MCF 10A (cell line): ENCODE data around the gene ZNF804A. TPM values are rescaled to one million over a fixed set of nuclear protein-coding genes. Genes with fewer than 3 reads are reported as not detected.

ENCODE experiments used
- BruUV-seq: library from RNA; stranded (reverse); fragments of 400-500 nt; replicated peaks from 2 replicates; lab custom pipeline; 2021; lab: Mats Ljungman, UMichigan
- CTCF ChIA-PET: fragments of 300-600 bp; sonication (Branson Sonifier 250); formaldehyde crosslinking; extraction: SDS; loops from one replicate; lab custom pipeline; 2021; ENCODE audit warnings: antibody characterized with exemption, inconsistent platforms; lab: Yijun Ruan, JAX
- POLR2A ChIA-PET: fragments of 300-600, 350-650 bp; sonication (Branson Sonifier 250); formaldehyde crosslinking; extraction: SDS; loops from one replicate; lab custom pipeline; 2020; ENCODE audit warnings: antibody characterized with exemption, inconsistent platforms; lab: Yijun Ruan, JAX
- DNase-seq: peaks from one replicate; pipeline ENCODE4 v3.0.0-alpha.2; 2018; ENCODE audit not compliant: unreplicated experiment
- H3K27ac Mint-ChIP-seq: one replicate; pipeline ENCODE4 v1.8.0; 2022; ENCODE audit warnings: mild to moderate bottlenecking, low read depth, mixed read lengths; ENCODE audit not compliant: unreplicated experiment
- H3K27me3 Mint-ChIP-seq: one replicate; pipeline ENCODE4 v1.8.0; 2022; ENCODE audit warnings: mixed read lengths; ENCODE audit not compliant: insufficient read depth, unreplicated experiment
- H3K36me3 Mint-ChIP-seq: one replicate; pipeline ENCODE4 v1.8.0; 2022; ENCODE audit warnings: mild to moderate bottlenecking, moderate library complexity, mixed read lengths; ENCODE audit not compliant: insufficient read depth, unreplicated experiment
- H3K4me1 Mint-ChIP-seq: one replicate; pipeline ENCODE4 v1.8.0; 2022; ENCODE audit warnings: mixed read lengths; ENCODE audit not compliant: insufficient read depth, unreplicated experiment
- H3K4me3 Mint-ChIP-seq: one replicate; pipeline ENCODE4 v1.8.0; 2022; ENCODE audit warnings: mild to moderate bottlenecking, moderate library complexity, mixed read lengths; ENCODE audit not compliant: unreplicated experiment
- H3K9me3 Mint-ChIP-seq: one replicate; pipeline ENCODE4 v1.8.0; 2022; ENCODE audit warnings: mixed read lengths; ENCODE audit not compliant: unreplicated experiment
- intact Hi-C: fragments of 100-400 bp; cut with micrococcal nuclease; formaldehyde crosslinking; loops from 2 replicates; pipeline ENCODE4 v1.14.1; 2022
- total RNA-seq: library from RNA; stranded (reverse); gene quantifications from 2 replicates; pipeline ENCODE4 v1.2.3, GENCODE V29; 2022
- TF ChIP-seq, protein P1 (sequence below): fragments of 200-600 bp; IDR thresholded peaks from one replicate; pipeline ENCODE4 v1.8.0; 2022; ENCODE audit warnings: antibody characterized with exemption, mild to moderate bottlenecking; ENCODE audit not compliant: unreplicated experiment

ZNF804A gene
- total RNA-seq, 1 experiment from 2014 or later, result not detected

- BruUV-seq, result no TSS peak
- H3K27ac Mint-ChIP-seq, result no peak overlapping the region
- POLR2A ChIA-PET, result no interaction called here
- no peak overlapping the region for H3K4me3 Mint-ChIP-seq
- no peak for DNase-seq
- H3K4me1 Mint-ChIP-seq, result no peaks in the 10 kb centered on the region
- H3K27me3 Mint-ChIP-seq, result no peaks in the 10 kb centered on the region
- no peaks in the 10 kb centered on the region for H3K36me3 Mint-ChIP-seq
- no peaks in the 10 kb centered on the region for H3K9me3 Mint-ChIP-seq
- intact Hi-C loops, result no loop called here
- CTCF ChIA-PET, result interaction anchor here (0.6 kb wide), 1 partner anchor 599 kb away, joined by 3 read pairs; no protein-coding TSS in a partner anchor
- TF ChIP-seq, protein P1, sequence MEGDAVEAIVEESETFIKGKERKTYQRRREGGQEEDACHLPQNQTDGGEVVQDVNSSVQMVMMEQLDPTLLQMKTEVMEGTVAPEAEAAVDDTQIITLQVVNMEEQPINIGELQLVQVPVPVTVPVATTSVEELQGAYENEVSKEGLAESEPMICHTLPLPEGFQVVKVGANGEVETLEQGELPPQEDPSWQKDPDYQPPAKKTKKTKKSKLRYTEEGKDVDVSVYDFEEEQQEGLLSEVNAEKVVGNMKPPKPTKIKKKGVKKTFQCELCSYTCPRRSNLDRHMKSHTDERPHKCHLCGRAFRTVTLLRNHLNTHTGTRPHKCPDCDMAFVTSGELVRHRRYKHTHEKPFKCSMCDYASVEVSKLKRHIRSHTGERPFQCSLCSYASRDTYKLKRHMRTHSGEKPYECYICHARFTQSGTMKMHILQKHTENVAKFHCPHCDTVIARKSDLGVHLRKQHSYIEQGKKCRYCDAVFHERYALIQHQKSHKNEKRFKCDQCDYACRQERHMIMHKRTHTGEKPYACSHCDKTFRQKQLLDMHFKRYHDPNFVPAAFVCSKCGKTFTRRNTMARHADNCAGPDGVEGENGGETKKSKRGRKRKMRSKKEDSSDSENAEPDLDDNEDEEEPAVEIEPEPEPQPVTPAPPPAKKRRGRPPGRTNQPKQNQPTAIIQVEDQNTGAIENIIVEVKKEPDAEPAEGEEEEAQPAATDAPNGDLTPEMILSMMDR, result no peak
Measured at GRCh38 chr2:184692141-184692734, 93.9 kb downstream of the ZNF804A start.

DNA sequence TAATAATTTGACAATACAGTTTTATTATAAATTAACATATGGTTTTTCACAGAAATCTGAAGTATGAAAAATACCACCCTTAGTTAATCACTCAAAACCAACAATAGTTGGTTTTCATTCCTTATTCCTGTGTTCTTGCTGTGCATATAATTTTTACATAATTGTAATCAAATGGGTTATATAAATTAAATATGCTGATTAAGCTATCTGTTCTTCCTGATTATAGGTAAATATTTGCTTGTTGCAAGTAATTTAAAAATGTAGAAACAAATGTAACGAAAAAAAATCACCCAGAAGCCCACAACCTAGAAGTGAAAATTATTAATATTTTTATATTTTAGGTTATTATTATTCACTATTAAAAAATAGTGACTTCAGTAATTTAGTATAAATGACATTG is 98.3 kb downstream of the ZNF804A start:
- Mint-ChIP-seq H3K4me3 (no peak overlapping the region), H3K36me3 (no peaks in the 10 kb centered on the region), H3K27me3 (no peaks in the 10 kb centered on the region), H3K4me1 (no peaks in the 10 kb centered on the region), H3K9me3 (no peaks in the 10 kb centered on the region), H3K27ac (no peak overlapping the region)
- no peak for DNase-seq
- POLR2A ChIA-PET, result interaction anchor here (0.7 kb wide), 1 partner anchor 116 kb away, joined by 4 read pairs; no protein-coding TSS in a partner anchor
- TF ChIP-seq, protein P1, result no peak
- BruUV-seq, result no TSS peak
- CTCF ChIA-PET, result interaction anchor here (0.6 kb wide), 1 partner anchor 51 kb away, joined by 7 read pairs; no protein-coding TSS in a partner anchor
- intact Hi-C loops, result no loop called here

- no peaks in the 10 kb centered on the region for H3K27me3 Mint-ChIP-seq
- H3K4me3 Mint-ChIP-seq, result no peak overlapping the region
- no TSS peak for BruUV-seq
- TF ChIP-seq, protein P1, result no peak
- no peaks in the 10 kb centered on the region for H3K4me1 Mint-ChIP-seq
- H3K36me3 Mint-ChIP-seq, result no peaks in the 10 kb centered on the region
- no peak for DNase-seq
- CTCF ChIA-PET, result interaction anchor here (1.1 kb wide), 1 partner anchor 13 kb away, joined by 3 read pairs; no protein-coding TSS in a partner anchor
- intact Hi-C loops, result no loop called here
- POLR2A ChIA-PET, result no interaction called here
- H3K9me3 Mint-ChIP-seq, result no peaks in the 10 kb centered on the region
- no peak overlapping the region for H3K27ac Mint-ChIP-seq
Measured at GRCh38 chr2:184698476-184698875, 100.1 kb downstream of the ZNF804A start.

DNA sequence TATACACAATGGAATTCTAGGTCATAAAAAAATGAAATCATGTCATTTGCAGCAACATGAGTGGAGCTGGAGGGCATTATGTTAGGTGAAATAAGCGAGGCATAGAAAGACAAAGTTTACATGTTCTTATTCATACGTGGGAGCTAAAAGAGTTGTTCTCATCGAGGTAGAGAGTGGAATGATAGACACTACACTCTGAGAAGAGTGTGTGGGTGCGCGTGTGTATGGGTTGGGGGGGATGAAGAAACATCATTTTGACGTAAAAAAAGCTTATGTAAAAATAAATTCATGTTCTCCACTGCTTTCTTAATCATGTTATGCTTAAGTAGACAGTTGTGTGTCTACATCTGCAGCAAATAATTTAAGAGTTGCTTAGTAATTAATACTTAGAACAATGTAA is 123.6 kb downstream of the ZNF804A start:
- CTCF ChIA-PET, result no interaction called here
- no peak overlapping the region for H3K27ac Mint-ChIP-seq
- intact Hi-C loops, result no loop called here
- BruUV-seq, result no TSS peak
- TF ChIP-seq, protein P1, result no peak
- DNase-seq, result no peak
- no peaks in the 10 kb centered on the region for H3K4me1 Mint-ChIP-seq
- no peaks in the 10 kb centered on the region for H3K36me3 Mint-ChIP-seq
- H3K4me3 Mint-ChIP-seq, result no peak overlapping the region
- H3K27me3 Mint-ChIP-seq, result no peaks in the 10 kb centered on the region
- POLR2A ChIA-PET, result no interaction called here
- H3K9me3 Mint-ChIP-seq, result peaks cover 7% of the 10 kb centered on the region
